NB4 (cell line): ENCODE data around the gene EFL1.

Experiments
- CTCF ChIP-seq: IDR thresholded peaks from one replicate; pipeline ENCODE4 v1.5.1; 2012; ENCODE audit warnings: low read depth, low read length
- MAX ChIP-seq: IDR thresholded peaks from 2 replicates; pipeline ENCODE4 v1.6.1; 2011; ENCODE audit warnings: low read depth, low read length
- POLR2A ChIP-seq: IDR thresholded peaks from 2 replicates; pipeline ENCODE4 v1.6.1; 2011; ENCODE audit warnings: mild to moderate bottlenecking; ENCODE audit not compliant: insufficient read length; ENCODE audit errors: extremely low read depth

- TF ChIP-seq CTCF (no peak), POLR2A (no peak), MAX (no peak)
These were observed 132.3 kb downstream of the EFL1 start for GRCh38 chr15:82130248-82130647.
